Stimulated activated CD4-positive, alpha-beta T cell treated with anti-CD3 and anti-CD28 coated beads, Interleukin-4, amount 100 ng/mL, for 4 hours (primary cell): ENCODE data around the gene PNKP.

Experiments used
- DNase-seq, 2 experiments: peaks; one replicate each; pipeline ENCODE4 v3.0.0-alpha.2; 2020

PNKP gene

DNA sequence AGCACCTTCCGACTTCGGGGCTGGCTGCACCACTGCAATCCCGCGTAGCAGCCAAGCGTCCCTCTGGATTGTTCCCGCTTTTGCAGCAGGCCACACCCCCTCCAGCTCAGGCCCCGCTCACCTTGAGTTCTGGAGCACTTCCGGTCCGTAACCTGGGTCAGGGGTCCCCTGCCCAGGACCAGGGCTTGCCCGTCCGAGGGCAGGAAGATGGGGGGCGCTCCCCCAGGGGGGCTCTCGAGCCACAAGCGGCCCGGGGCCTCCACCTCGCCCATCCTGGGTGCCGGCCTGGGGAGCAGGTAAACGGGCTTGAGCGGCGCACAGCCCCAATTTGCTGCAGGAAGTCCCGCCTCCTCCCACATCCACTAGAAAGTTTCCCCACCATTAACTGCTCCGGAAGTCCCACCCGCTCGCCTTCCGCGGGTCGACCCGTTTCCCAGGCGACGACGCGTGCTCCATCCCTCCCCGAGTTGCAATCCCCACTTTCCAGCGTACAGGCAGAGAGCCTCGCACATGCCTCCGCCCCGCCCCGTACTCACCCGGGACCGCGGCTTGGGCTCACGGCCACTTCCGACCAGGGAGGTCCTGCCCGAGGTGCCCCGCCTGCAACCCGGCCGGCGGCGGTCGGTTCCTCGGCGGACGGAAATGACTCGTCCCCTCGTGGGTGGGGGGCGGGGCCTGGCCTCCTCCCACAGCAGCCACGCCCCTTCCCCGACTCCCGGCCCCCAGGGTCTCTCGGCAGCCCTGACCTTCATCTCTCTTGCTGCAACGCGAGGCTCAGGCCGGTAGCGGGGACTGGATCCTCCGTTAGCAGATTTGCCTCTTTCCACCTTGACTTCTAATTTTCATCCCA lies at the start of gene PNKP:
PNKP (minus strand) TSS at position 644 of the 850 bp plus-strand sequence; CDS start at position 272, 372 bp downstream.
- peak; percentile 87 to 94 for DNase-seq

DNA sequence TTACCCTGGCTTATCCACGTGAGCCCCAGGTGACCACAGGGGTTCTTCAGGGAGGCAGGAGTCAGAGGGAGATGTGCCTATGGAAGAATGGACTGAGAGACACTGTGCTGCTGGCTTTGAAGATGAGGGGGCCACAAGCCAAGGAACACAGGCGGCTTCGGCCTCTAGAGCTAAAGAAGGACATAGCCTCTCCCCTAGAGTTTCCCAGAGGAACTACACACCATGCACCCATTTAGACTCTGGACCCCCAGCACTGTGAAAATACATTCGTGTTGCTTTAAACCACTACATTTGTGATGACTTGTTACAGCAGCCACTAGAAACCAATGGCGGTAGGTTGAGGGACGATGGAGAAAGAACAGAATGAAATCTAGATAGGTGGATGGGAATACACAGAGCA lies 47.9 kb upstream of the PNKP start:
- no peak for DNase-seq

GRCh38 chr19:49913720-49914119 lies 46.3 kb upstream of the PNKP start:
- DNase-seq = no peak

- no peak for DNase-seq
Measured at GRCh38 chr19:49912965-49913685, 45.7 kb upstream of the PNKP start.

GRCh38 chr19:49911381-49912145 lies 44.2 kb upstream of the PNKP start:
- DNase-seq = peak in 1 of 2 experiments; percentile 19

DNA sequence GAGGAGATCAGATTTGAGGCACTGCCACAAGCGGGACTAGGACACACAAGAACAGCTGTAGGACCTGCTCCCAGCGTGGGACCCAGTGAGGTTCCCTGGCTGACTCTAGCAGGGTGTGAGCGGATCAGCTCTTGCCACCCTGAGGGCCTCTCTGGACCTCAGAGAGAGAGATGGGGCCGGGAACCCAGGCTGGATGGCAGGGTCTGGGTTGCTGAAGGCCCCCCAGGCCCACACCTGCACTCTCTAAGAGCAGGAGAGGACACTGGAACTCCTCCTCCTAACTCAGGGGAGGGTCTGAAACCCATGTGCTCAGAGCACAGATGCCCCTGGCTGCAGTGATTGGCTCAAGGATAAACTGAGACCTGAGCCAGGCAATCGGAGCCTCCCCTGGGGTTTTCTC lies 42.8 kb upstream of the PNKP start:
- no peak for DNase-seq

GRCh38 chr19:49908480-49909420 lies 41.4 kb upstream of the PNKP start:
- DNase-seq = no peak

DNA sequence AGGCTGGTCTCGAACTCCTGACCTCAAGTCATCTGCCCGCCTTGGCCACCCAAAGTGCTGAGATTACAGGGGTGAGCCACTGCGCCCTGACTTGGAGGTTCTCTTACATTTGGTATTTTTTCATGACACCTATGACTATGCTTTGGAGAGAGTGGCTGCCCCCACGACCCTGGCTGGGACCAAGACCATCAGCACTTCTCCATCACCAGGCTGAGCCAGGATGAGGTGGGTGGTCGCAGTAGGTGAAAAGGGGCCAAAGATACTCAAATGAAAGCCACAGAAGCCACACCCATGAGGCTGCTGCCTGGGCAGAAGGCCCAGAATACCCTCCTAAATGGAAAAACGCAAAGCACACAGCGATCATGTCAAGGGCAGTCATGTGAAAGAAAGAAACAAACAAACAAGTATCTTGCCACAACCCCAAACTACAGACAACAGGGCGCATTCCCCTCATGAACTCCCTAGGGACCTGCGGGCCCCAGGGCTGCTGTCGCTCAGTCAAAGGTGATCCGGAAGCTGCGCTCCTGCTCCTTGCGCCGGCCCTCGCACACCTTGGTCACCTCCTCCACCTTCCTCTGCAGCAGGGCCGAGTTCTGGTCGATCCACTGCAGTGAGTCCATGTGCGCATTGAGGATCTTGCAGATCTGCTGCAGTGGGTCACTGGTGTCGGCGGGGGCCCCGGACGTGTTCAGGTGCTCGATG lies 40.5 kb upstream of the PNKP start:
- no peak for DNase-seq

- no peak for DNase-seq
Measured at GRCh38 chr19:49906879-49907564, 39.6 kb upstream of the PNKP start.

DNA sequence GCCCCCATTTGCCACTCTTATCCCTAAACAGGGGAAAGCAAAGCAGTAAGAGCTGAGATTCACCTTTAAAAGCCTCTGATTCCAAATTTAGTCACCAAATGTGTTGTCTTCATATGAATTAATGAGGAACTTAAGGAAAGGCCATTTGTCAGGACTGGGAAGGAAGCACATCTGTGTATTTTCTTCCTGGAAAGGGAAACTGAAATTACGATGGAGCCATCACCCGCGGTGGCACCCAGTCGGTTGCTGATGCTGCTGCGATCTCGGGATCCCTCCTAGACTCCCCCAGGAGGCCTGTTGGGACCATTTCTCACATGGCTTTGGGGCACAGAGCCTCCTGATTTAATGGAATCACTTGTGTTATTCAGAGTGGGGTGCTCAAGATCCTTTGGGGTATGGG lies 36.8 kb upstream of the PNKP start:
- no peak for DNase-seq

DNA sequence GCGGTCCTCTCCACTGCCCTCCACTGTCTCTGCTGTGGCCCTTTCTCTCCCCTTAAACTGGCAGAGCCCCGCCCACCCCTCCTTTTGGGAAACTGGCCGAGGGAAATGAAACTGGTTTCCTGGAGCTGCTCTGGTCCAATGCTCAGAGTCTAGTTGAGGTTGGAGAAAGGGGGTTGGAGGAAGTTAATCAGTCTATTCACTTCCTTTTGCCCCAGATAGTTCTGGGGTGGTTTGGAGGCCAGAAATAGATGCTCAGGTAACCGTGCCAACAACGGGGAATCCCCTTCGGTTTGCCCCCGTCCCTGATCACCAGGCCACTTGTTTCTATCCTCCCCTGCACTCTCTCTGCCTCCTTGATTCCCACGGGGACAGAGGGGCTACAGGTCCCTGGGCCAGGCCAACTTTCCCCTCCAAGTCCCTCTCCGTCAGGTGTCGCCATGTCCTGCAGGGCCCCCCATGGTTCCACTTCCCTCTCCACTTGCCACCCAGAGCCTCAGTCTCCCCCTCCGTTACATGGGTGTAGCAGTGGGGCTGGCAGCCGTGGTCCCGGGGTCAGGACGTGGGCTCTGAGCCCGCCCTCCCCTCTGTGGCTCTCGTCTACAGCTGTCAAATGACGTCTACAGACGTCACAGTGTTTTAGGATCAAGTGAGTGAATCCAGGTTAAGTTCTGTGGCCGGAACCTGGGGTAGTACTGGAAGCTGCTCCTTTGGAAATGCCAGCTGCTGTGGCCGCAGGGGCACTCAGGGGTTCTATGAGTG lies 29.7 kb upstream of the PNKP start, which contains the start of gene IL4I1:
IL4I1 (minus strand) TSS at position 25 of the 759 bp plus-strand sequence. CDS start 727 bp downstream, outside the sequence.
- peak; percentile 37 to 69 for DNase-seq

- DNase-seq = peak; percentile 13 to 30
Measured at GRCh38 chr19:49895566-49896297, 28.4 kb upstream of the PNKP start.

DNA sequence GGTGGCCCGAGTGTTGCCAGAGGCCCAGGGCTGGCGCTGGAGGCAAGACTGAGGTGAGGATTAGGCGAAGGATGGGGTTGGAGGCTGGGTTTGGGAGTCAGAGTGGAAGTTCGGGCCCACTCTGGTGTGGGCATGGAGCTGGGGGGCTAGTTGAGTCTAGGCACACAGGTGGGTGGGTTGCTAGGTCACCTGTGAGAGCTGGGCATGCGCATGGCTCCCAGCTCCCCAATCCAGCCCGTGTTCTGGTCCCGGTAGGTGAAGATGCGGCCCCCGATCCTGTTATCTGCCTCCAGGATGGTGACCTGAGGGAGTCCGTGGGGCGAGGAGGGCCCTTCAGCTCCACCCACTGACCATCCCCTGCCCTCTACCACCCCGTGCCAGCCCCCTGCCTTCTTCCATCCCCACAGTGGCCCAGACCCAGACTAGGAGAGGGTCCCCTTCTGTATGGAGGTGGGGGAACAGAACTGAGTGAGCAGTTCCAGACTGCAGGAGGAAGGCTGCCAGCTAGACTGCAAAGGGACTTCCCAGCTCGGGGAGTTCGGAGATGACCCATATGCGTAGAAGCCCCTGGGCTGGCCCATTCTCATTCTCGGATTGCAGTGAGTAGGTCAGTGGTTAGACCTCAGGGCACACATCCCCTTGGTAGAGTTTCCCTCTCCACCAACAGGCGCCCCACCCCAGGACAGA lies 27.6 kb upstream of the PNKP start:
- DNase-seq = no peak

- DNase-seq = no peak
Measured at GRCh38 chr19:49894011-49894664, 26.8 kb upstream of the PNKP start.

- no peak for DNase-seq
Measured at GRCh38 chr19:49892716-49893115, 25.3 kb upstream of the PNKP start.

- DNase-seq = no peak
Measured at GRCh38 chr19:49891393-49891792, 24.0 kb upstream of the PNKP start.

DNA sequence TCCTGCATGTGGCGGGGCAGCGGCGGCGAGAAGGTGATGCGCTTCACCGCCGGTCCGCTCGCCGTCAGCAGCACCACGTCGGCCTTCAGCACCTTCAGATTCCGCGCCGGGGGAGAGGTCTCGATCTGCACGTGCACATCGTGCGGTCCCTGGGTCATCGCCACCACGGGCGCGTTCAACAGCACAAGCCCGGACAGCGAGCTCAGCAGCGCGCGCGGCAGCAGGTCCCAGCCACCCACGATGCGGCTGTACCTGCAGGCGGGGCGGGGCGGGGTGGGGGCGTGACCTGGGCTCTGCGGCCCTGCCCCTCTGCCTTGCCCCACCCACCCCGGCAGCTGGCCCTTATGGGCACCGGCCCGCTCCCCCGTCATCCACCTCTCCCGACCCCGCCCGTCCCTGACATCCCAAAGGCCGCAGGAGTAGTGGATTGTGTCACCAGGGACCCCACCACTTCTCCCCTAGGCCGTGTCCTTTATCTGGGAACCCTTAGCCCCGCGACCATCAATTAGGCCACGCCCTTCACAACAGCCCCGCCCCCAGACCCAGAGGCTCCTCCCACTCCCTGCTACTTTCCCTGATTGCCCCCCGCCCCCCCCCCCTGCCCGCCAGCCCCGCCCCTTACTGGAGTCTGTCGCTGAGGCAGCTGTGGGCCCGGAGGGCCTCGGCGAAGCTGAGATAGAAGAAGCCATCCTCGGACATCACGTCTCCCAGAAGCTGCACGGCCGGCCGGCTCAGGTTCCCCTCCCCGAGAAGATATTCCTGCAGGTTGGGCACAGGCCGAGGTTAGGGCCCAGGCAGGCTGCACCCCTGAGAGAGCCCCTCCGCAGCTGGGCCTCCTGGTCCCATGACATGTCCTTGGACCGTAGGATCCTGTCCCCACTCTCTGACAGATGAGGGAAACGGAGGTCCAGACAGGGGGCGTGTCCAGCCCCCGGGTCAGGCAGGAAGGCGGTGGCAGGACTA lies 23.3 kb upstream of the PNKP start:
- peak; percentile 68 to 76 for DNase-seq
